Progenitor cell of endocrine pancreas (in vitro differentiated cells): Measurements from ENCODE around the gene BPIFA2. TPM values are rescaled to one million over a fixed set of nuclear protein-coding genes. Genes with fewer than 3 reads are reported as not detected.

Source experiments
- DNase-seq: peaks from one replicate; pipeline ENCODE4 v3.0.0; 2021; ENCODE audit warnings: low spot score; ENCODE audit not compliant: unreplicated experiment
- H3K27ac Mint-ChIP-seq: 2 replicates; pipeline ENCODE4 v1.8.0; 2021; ENCODE audit warnings: mild to moderate bottlenecking, moderate library complexity, mixed read lengths
- H3K27me3 Mint-ChIP-seq: 2 replicates; pipeline ENCODE4 v1.8.0; 2021; ENCODE audit warnings: mixed read lengths
- H3K36me3 Mint-ChIP-seq: 2 replicates; pipeline ENCODE4 v1.8.0; 2022; ENCODE audit warnings: mixed read lengths; ENCODE audit not compliant: insufficient read depth
- H3K4me1 Mint-ChIP-seq: 2 replicates; pipeline ENCODE4 v1.8.0; 2021; ENCODE audit warnings: low read depth, mixed read lengths
- H3K4me3 Mint-ChIP-seq: 2 replicates; pipeline ENCODE4 v1.8.0; 2021; ENCODE audit warnings: low read depth, mild to moderate bottlenecking, moderate library complexity, mixed read lengths
- H3K9me3 Mint-ChIP-seq: 2 replicates; pipeline ENCODE4 v1.8.0; 2021; ENCODE audit warnings: low read depth, mixed read lengths
- CTCF ChIP-seq: fragments of 200-600 bp; sonication (generic); IDR thresholded peaks from one replicate; pipeline ENCODE4 v1.5.0; 2021; ENCODE audit warnings: antibody characterized with exemption, mild to moderate bottlenecking; ENCODE audit not compliant: unreplicated experiment
- total RNA-seq: library from RNA; stranded (reverse); gene quantifications from 2 replicates; pipeline ENCODE4 v1.2.1, GENCODE V29; 2021

Gene BPIFA2
- total RNA-seq, 1 donor from 2014 or later: not detected

- peaks cover 4% of the 10 kb centered on the region for H3K27me3 Mint-ChIP-seq
- TF ChIP-seq CTCF: no peak
- no peak for DNase-seq
- H3K36me3 Mint-ChIP-seq: no peaks in the 10 kb centered on the region
- no peak overlapping the region for H3K27ac Mint-ChIP-seq
- H3K4me1 Mint-ChIP-seq: peaks cover 7% of the 10 kb centered on the region
- H3K4me3 Mint-ChIP-seq: no peak overlapping the region
- peaks cover 5% of the 10 kb centered on the region for H3K9me3 Mint-ChIP-seq
These were observed 8.1 kb downstream of the BPIFA2 start for GRCh38 chr20:33176101-33176500.

DNA sequence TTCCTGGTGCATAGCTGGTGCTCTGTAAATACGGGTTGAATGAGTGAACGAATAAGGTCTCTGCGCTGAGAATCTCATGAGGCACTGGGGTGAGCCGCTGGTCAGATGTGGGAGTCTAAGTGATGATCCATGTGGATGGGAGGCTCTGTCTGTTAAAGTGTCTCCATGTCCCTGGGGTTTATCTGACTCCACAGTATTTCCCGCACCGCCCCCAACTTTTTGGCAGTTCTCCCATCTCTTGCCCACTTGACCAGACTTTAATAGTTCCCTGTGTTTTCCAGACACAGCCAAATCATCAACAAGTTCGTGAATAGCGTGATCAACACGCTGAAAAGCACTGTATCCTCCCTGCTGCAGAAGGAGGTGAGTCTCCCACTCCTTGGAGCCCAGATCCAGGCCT is 9.9 kb downstream of the BPIFA2 start:
- Mint-ChIP-seq H3K4me1 (peaks cover 7% of the 10 kb centered on the region), H3K4me3 (no peak overlapping the region), H3K36me3 (no peaks in the 10 kb centered on the region), H3K9me3 (no peaks in the 10 kb centered on the region), H3K27me3 (peaks cover 6% of the 10 kb centered on the region), H3K27ac (no peak overlapping the region)
- DNase-seq: no peak
- no peak for TF ChIP-seq CTCF

- peaks cover 6% of the 10 kb centered on the region for H3K9me3 Mint-ChIP-seq
- peaks cover 7% of the 10 kb centered on the region for H3K4me1 Mint-ChIP-seq
- no peak for DNase-seq
- H3K4me3 Mint-ChIP-seq: no peak overlapping the region
- peaks cover 6% of the 10 kb centered on the region for H3K27me3 Mint-ChIP-seq
- H3K27ac Mint-ChIP-seq: peak overlapping the region; percentile 57
- TF ChIP-seq CTCF: no peak
- no peaks in the 10 kb centered on the region for H3K36me3 Mint-ChIP-seq
These were observed 10.8 kb downstream of the BPIFA2 start for GRCh38 chr20:33178726-33179125.

DNA sequence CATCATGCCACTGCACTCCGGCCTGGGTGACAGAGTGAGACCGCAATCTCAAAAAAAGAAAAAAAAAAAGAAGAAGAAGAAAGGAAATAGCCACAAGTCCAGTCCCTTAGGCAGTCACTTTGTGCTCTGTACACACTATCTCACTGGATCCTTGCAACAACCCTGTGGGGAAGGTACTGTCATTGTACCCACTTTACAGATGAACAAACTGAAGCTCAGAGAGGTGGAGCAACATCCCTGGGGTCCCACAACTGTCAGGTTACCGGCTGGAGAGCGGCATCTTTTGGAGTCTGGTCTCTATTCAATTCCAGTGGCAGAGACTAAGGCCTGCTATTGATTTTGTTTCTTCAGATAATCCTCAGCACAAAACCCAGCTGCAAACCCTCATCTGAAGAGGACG is 12.2 kb downstream of the BPIFA2 start:
- H3K36me3 Mint-ChIP-seq: no peaks in the 10 kb centered on the region
- DNase-seq: no peak
- peaks cover 6% of the 10 kb centered on the region for H3K9me3 Mint-ChIP-seq
- H3K27ac Mint-ChIP-seq: no peak overlapping the region
- H3K27me3 Mint-ChIP-seq: peaks cover 6% of the 10 kb centered on the region
- no peak for TF ChIP-seq CTCF
- H3K4me3 Mint-ChIP-seq: no peak overlapping the region
- H3K4me1 Mint-ChIP-seq: peaks cover 7% of the 10 kb centered on the region

DNA sequence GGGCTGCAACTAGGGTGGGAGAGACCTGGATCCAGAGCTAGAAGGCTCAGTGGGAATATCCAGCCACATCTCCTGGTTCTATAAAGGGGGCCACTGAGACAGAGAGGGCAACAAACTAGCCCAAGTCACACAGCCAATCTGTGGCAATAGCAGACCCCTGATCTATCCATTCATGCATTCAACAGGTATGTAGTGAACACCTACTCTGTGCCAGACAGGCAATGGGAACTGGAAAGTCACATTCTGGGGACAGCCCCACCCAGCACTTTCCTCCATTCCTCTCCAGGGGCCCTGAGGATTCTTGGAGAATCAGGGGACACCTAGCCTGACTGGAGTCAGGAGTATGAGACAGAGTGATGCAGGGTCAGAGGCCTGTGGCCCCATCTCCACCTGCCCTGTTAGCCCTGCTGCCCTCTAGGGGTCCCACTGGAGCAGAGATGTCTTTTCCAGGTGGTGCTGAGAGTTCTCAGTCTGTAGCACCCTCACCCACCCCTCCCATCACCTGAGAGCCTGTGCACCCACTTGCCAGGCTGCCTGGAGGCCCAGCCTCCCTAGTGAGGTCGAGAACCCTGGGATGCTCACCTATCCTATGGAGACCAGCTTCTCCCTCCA is 13.6 kb downstream of the BPIFA2 start:
- Mint-ChIP-seq H3K9me3 (peaks cover 6% of the 10 kb centered on the region), H3K36me3 (no peaks in the 10 kb centered on the region), H3K4me1 (peaks cover 7% of the 10 kb centered on the region), H3K27me3 (peaks cover 6% of the 10 kb centered on the region), H3K4me3 (no peak overlapping the region), H3K27ac (no peak overlapping the region)
- peak; percentile 21 for TF ChIP-seq CTCF
- no peak for DNase-seq
